PC-9 (cell line): Measurements from ENCODE around the gene IRAK1.

Experiments used
- EZH2 ChIP-seq: fragments of 200-600 bp; sonication (generic); IDR thresholded peaks from 2 replicates; pipeline ENCODE4 v1.8.0; 2017; ENCODE audit warnings: antibody characterized with exemption, low read depth
- TF ChIP-seq, protein P1 (sequence below): fragments of 200-600 bp; sonication (generic); conservative IDR thresholded peaks from 2 replicates; pipeline ENCODE4 v1.6.1; 2017; ENCODE audit warnings: mixed run types, antibody characterized with exemption, mild to moderate bottlenecking, moderate library complexity

DNA sequence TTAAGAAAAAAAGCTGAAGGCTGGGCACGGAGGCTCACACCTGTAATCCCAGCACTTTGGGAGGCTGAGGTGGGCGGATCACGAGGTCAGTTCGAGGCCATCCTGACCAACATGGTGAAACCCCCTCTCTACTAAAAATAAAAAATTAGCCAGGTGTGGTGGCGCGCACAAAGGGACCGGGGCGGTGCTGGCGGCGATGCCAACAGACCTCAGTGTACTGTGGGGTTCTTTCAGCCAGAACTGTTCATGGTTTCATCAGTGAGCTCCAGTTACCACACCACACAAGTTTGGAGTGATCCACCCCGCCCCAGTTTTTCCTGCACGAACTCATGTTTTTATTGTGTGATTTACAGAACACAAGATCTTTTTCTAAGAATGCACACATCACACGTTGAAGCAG, 21.2 kb upstream of the IRAK1 start:
- TF ChIP-seq, protein P1, sequence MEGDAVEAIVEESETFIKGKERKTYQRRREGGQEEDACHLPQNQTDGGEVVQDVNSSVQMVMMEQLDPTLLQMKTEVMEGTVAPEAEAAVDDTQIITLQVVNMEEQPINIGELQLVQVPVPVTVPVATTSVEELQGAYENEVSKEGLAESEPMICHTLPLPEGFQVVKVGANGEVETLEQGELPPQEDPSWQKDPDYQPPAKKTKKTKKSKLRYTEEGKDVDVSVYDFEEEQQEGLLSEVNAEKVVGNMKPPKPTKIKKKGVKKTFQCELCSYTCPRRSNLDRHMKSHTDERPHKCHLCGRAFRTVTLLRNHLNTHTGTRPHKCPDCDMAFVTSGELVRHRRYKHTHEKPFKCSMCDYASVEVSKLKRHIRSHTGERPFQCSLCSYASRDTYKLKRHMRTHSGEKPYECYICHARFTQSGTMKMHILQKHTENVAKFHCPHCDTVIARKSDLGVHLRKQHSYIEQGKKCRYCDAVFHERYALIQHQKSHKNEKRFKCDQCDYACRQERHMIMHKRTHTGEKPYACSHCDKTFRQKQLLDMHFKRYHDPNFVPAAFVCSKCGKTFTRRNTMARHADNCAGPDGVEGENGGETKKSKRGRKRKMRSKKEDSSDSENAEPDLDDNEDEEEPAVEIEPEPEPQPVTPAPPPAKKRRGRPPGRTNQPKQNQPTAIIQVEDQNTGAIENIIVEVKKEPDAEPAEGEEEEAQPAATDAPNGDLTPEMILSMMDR: no peak
- TF ChIP-seq EZH2: no peak
